DOHH2 (cell line): ENCODE measurements around the gene OR13J1.

Experiments
- EZH2phosphoT487 ChIP-seq: fragments of 200-600 bp; sonication (generic); IDR thresholded peaks from 2 replicates; pipeline ENCODE4 v1.6.1; 2017; ENCODE audit warnings: borderline replicate concordance, mild to moderate bottlenecking, antibody characterized with exemption, low read length, moderate library complexity, mixed read lengths
- TF ChIP-seq, protein P1 (sequence below): fragments of 200-600 bp; sonication (generic); IDR thresholded peaks from one replicate; pipeline ENCODE4 v1.5.1; 2014; ENCODE audit warnings: antibody characterized with exemption, mild to moderate bottlenecking, low read depth, low read length; ENCODE audit not compliant: poor library complexity, severe bottlenecking

DNA sequence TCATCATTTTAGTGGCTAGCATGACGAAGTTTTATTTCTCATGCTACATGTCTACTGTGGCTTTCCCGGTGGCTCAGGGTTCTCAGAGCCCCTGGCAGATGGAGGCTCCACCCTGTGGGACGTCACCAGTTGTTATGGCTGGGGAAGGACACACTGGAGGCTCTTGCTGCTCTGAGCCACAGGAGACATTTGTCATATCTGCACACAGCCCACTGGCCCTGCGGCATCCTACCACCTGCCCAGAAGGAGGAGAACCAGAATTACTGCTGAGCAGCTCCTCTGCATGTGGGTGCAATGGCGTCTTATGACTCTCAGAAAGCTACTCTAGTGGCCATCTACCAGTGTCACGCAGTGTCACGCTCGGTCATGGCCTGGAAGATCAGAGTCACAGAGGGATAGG is 6.6 kb downstream of the OR13J1 start:
- TF ChIP-seq, protein P1, sequence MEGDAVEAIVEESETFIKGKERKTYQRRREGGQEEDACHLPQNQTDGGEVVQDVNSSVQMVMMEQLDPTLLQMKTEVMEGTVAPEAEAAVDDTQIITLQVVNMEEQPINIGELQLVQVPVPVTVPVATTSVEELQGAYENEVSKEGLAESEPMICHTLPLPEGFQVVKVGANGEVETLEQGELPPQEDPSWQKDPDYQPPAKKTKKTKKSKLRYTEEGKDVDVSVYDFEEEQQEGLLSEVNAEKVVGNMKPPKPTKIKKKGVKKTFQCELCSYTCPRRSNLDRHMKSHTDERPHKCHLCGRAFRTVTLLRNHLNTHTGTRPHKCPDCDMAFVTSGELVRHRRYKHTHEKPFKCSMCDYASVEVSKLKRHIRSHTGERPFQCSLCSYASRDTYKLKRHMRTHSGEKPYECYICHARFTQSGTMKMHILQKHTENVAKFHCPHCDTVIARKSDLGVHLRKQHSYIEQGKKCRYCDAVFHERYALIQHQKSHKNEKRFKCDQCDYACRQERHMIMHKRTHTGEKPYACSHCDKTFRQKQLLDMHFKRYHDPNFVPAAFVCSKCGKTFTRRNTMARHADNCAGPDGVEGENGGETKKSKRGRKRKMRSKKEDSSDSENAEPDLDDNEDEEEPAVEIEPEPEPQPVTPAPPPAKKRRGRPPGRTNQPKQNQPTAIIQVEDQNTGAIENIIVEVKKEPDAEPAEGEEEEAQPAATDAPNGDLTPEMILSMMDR = no peak
- no peak for TF ChIP-seq EZH2phosphoT487
